Astrocyte of the cerebellum (primary cell): ENCODE results near the gene PPP1R15B.

Experiments used
- DNase-seq: peaks from one replicate; pipeline ENCODE4 v3.0.0-alpha.2; 2011; ENCODE audit warnings: low read depth
- H3K4me3 ChIP-seq: 2 replicates; pipeline ENCODE4 v1.5.1; 2011; ENCODE audit warnings: mild to moderate bottlenecking, low read depth, low read length, moderate library complexity
- in situ Hi-C: cut with HindIII; loops from 2 replicates; pipeline ENCODE4 v1.10.0; 2017; ENCODE audit warnings: low sequenced_read_pairs
- TF ChIP-seq, protein P1 (sequence below): IDR thresholded peaks from 2 replicates; pipeline ENCODE4 v1.5.1; 2012; ENCODE audit warnings: low read length, low read depth, moderate library complexity, mild to moderate bottlenecking; ENCODE audit errors: missing control alignments

Gene PPP1R15B

DNA sequence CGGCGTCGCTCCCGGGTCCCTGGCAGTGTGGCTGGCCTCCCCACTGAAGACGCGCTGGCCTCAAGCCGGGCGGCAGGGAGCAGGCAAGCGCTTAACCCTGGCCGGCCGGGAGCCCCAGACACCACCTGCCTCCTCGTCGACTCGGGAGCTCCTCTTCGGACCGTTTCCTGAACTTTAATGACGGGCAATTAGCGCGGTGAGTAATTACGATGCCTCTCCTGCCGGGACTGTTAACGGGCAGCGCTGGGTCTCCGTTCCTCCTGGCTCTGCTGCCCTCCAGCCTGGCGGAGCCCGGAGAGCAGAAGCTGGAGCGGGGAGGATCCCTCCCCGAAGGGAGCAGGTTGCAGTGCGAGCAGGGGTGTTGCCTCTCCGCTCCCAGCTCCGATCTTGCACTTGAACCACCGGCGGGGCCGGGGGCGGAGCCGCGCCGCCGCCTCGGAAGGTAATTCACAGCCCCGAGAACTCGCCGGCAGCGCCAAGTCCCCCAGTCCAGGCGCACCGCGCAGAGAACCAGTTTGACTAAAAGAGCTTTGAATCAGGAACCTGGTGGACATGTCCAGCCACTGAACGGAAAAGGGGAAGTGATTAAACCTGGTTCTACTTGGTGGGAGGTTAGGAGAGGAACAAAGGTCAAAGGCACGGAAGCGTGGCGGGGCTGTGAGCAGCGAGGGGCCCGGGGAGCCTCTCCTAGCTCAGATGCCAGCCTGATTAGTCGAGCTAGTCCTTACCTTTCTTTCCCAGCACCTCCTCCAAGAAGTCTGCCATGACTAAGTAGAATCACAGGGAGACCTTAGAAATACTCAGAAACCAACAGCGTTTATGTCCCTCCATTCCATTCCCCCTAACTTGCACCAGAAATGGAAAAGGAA lies 33.6 kb downstream of the PPP1R15B start:
- H3K4me3 ChIP-seq: peak overlapping the region; percentile 43
- no peak for DNase-seq
- TF ChIP-seq, protein P1, sequence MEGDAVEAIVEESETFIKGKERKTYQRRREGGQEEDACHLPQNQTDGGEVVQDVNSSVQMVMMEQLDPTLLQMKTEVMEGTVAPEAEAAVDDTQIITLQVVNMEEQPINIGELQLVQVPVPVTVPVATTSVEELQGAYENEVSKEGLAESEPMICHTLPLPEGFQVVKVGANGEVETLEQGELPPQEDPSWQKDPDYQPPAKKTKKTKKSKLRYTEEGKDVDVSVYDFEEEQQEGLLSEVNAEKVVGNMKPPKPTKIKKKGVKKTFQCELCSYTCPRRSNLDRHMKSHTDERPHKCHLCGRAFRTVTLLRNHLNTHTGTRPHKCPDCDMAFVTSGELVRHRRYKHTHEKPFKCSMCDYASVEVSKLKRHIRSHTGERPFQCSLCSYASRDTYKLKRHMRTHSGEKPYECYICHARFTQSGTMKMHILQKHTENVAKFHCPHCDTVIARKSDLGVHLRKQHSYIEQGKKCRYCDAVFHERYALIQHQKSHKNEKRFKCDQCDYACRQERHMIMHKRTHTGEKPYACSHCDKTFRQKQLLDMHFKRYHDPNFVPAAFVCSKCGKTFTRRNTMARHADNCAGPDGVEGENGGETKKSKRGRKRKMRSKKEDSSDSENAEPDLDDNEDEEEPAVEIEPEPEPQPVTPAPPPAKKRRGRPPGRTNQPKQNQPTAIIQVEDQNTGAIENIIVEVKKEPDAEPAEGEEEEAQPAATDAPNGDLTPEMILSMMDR: no peak
- in situ Hi-C loops: no loop called here

DNA sequence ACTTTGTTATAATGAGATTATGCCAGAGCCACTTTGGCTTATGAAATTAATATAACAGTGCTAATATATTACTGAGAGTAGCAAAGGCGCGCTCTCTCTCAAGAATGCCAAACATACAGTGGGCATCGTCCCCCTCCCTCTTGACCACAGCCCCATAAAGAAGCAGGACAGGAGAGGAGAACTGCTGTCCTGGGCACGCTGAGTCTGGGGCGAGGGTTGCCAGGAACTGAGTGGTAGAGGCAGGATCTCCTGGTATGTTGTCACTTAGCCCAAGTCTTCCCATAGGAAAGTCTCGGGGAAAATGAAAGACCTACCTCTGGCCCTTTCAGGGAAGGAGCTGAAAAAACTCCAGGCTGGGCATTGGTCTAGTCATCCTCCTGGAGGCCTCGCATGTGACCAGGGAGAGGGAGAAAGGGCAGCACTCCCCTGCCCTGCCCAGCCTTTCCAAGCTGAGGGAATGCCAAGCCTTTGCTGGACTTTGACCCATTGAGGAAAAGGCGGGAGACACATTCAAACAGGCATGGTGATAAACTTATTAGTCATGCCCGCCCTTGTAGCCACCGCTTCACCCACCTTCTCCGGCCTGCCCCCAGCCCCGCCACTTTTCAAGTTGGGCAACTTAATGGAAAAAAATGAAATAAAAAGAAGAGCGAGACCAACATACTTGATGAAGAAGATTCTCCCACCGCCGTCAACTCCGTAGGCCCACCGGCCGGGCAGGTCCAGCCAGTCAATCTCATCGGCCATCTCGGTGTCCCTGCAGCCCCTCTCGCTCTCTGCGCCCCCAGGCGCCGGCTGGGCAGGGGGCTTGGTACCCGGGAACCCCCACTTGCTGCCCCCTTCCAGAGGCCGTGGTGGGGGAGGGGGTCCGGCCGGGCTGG lies 34.5 kb downstream of the PPP1R15B start:
- TF ChIP-seq, protein P1: no peak
- DNase-seq: no peak
- peak overlapping the region; percentile 43 for H3K4me3 ChIP-seq
- in situ Hi-C loops: no loop called here

DNA sequence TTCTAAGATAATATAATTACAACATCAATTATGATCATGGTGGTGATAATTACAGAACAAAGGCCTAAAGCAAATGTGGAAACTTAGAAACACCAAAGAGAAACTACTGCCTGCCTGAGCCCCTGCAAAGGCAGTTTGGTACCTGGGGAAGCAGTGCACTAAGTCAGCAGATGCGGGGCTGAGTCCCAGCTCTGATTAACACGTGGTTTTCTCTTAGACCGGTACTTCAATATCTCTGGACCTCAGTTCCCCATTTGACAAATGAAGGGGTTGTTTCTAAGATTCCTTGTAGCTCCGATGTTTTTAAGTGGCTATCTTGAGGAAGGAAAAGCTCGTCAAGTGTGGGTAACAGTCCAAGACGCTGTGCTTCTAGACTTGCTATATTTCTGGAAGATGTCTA lies 35.2 kb downstream of the PPP1R15B start:
- DNase-seq: no peak
- no peak overlapping the region for H3K4me3 ChIP-seq
- in situ Hi-C loops: no loop called here
- TF ChIP-seq, protein P1: no peak

DNA sequence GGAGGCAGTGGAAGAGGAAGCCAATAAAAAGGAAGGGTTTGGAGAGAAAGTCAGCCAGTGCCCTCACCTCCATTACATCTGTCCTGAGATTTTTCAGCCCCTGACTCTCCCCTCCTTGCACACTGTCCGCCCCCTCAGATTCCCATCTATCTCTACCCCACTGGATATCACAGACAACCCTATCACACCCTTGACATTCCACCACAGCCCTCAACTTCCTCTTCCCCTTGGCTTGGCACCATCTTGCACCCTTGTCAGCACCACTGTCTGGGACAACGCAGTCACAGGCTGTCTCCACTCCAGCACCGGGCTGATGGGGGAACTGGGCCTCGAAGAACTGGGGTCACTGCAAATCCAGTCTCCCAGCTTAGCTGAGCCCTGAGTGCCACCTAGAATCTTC lies 37.7 kb downstream of the PPP1R15B start:
- DNase-seq: no peak
- TF ChIP-seq, protein P1: no peak
- no peak overlapping the region for H3K4me3 ChIP-seq
- in situ Hi-C loops: no loop called here

DNA sequence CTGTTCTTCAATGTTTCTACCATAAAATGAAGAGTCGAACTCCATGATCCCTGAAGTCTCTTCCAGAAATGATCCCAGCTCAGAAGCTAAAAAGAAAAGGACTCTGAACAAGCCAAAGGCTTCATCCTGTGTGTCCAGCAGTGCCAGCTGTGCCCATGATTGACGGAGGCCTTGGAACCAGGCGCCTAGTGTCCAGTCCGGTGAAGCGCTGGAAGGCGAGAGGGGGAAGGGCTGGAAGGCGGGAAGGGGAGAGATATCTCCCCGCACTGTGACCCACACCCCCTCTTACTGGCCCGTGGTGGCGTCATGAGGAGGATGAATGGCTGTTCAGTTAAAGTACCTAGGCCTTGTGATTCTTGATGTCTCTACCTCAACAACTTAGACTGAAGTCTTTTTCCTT lies 41.4 kb downstream of the PPP1R15B start:
- TF ChIP-seq, protein P1: no peak
- no peak overlapping the region for H3K4me3 ChIP-seq
- in situ Hi-C loops: no loop called here
- no peak for DNase-seq

DNA sequence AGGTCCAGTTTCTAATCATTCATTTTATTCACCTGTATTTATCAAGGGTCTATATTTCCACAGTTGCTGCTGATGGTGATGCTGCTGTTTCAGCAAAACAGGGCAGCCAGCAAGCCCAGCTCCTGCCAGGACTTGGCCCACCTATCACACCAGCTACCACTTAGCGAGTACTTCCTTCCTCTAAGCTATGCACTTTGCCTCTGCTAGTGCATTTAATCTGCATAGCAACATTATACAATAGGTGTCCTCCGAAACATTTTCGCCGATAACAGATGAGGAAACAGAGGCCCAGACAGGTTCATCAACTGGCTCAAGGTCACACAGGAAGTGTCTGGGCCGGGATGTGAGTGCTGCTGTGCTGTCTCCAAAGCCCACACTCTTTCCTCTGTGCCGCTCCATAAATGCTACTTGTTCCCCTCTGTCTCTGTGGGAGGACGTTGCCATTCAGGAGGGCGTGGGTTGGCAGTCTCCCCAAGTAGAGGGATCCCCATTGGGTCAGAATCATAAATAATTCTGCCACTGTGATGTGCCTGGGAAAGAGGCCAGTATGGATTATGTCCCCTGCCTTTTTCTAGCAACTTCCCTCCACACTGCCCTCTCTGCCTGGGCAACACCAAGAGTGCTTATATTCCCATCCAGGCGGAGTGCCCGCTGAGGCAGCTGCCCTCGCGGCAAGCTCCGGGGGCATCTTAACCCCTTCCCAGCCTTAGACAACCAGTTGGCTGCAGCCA lies 42.5 kb downstream of the PPP1R15B start:
- in situ Hi-C loops: loop anchor here (10.0 kb wide), 1 partner anchor 154 kb away; the partner anchor contains the start of gene GOLT1A
- no peak for DNase-seq
- no peak overlapping the region for H3K4me3 ChIP-seq
- TF ChIP-seq, protein P1: no peak
